Smooth muscle cell (in vitro differentiated cells): ENCODE results near the gene GRIK5. TPM values are rescaled to one million over a fixed set of nuclear protein-coding genes. Genes with fewer than 3 reads are reported as not detected.

Experiments used
- DNase-seq: peaks from one replicate; lab custom pipeline; 2025; ENCODE audit not compliant: unreplicated experiment; lab: John Stamatoyannopoulos, UW
- H2AFZ ChIP-seq: fragments of 200-600 bp; sonication (generic); 2 replicates; pipeline ENCODE4 v1.6.0; 2016; ENCODE audit warnings: antibody characterized with exemption, low read depth, mild to moderate bottlenecking
- H3F3A ChIP-seq: fragments of 200-600 bp; sonication (generic); 2 replicates; pipeline ENCODE4 v1.6.0; 2017; ENCODE audit warnings: antibody characterized with exemption, low read depth
- H3K27ac ChIP-seq: fragments of 200-600 bp; sonication (generic); 2 replicates; pipeline ENCODE4 v1.5.1; 2016; ENCODE audit warnings: low read depth, mild to moderate bottlenecking
- H3K27me3 ChIP-seq: fragments of 200-600 bp; sonication (generic); 2 replicates; pipeline ENCODE4 v1.6.1; 2016; ENCODE audit warnings: low read depth, mild to moderate bottlenecking
- H3K36me3 ChIP-seq: fragments of 200-600 bp; sonication (generic); 2 replicates; pipeline ENCODE4 v1.5.1; 2016; ENCODE audit warnings: low read depth
- H3K4me1 ChIP-seq: fragments of 200-600 bp; sonication (generic); 2 replicates; pipeline ENCODE4 v1.5.1; 2016; ENCODE audit warnings: low read depth
- H3K4me2 ChIP-seq: fragments of 200-600 bp; sonication (generic); 2 replicates; pipeline ENCODE4 v1.6.0; 2016; ENCODE audit warnings: mild to moderate bottlenecking
- H3K4me3 ChIP-seq: fragments of 200-600 bp; sonication (generic); 2 replicates; pipeline ENCODE4 v1.5.1; 2016; ENCODE audit warnings: mild to moderate bottlenecking
- H3K79me2 ChIP-seq: fragments of 200-600 bp; sonication (generic); 2 replicates; pipeline ENCODE4 v1.6.0; 2016; ENCODE audit warnings: low read depth, mild to moderate bottlenecking
- H3K9ac ChIP-seq: fragments of 200-600 bp; sonication (generic); 2 replicates; pipeline ENCODE4 v1.6.0; 2016; ENCODE audit warnings: low read depth
- H3K9me3 ChIP-seq: fragments of 200-600 bp; sonication (generic); replicated peaks from 2 replicates; pipeline ENCODE4 v1.5.1; 2016; ENCODE audit warnings: low read depth
- H4K20me1 ChIP-seq: fragments of 200-600 bp; sonication (generic); 2 replicates; pipeline ENCODE4 v1.6.0; 2016; ENCODE audit warnings: low read depth
- WGBS: methylation state at CpG from one replicate; pipeline ENCODE4 v1.1.7; 2016; ENCODE audit warnings: low lambda C conversion rate; 5-methylcytosine and 5-hydroxymethylcytosine counted together
- polyA plus RNA-seq: library from polyadenylated mRNA; unstranded; fragments of >200 nt; fragmentation: Nextera tagmentation; extraction: Ambion mirVana; gene quantifications from 2 replicates; pipeline ENCODE4 v1.2.1, GENCODE V29; 2016
- total RNA-seq: library from RNA; depleted of rRNA; stranded (reverse); fragments of >200 nt; gene quantifications from 2 replicates; pipeline ENCODE4 v1.2.3, GENCODE V29; 2014
- TF ChIP-seq, protein P1 (sequence below): fragments of 200-600 bp; sonication (generic); IDR thresholded peaks from 2 replicates; pipeline ENCODE4 v1.5.1; 2017; ENCODE audit warnings: borderline replicate concordance, mild to moderate bottlenecking, antibody characterized with exemption; ENCODE audit not compliant: insufficient read depth, poor library complexity, severe bottlenecking

GRIK5 gene
- total and polyA plus RNA-seq, 2 experiments from 2014 or later, result 0.67 to 2.0 TPM

DNA sequence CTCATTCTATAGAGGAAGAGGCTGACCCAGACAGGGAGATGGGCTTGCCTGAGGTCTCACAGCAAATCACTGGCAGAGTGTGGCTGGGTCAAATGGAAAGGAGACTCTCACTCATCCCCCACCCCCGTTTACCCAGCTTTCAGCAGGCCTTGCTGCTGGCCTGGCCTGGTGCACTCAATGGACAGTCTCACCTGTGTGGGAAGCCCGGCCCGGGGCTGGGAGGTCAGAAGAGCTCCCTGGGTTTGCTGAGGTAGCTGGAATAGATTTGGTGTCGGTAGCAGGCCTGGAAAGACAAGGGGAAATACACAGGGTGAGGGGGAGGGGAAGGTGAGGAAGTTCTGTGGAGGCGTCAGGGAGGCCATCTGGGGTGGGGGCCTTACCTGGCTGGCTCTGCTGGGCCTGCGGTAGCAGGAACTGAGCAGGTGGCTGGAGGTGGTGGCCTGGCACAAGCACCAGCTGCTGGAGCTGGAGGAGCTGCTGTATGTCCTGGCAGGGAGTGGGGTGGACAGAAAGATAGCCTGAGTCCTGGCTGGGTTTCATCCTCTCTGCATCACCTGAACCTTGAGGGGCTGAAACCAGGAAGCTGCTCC, 29.4 kb upstream of the GRIK5 start:
- TF ChIP-seq, protein P1, sequence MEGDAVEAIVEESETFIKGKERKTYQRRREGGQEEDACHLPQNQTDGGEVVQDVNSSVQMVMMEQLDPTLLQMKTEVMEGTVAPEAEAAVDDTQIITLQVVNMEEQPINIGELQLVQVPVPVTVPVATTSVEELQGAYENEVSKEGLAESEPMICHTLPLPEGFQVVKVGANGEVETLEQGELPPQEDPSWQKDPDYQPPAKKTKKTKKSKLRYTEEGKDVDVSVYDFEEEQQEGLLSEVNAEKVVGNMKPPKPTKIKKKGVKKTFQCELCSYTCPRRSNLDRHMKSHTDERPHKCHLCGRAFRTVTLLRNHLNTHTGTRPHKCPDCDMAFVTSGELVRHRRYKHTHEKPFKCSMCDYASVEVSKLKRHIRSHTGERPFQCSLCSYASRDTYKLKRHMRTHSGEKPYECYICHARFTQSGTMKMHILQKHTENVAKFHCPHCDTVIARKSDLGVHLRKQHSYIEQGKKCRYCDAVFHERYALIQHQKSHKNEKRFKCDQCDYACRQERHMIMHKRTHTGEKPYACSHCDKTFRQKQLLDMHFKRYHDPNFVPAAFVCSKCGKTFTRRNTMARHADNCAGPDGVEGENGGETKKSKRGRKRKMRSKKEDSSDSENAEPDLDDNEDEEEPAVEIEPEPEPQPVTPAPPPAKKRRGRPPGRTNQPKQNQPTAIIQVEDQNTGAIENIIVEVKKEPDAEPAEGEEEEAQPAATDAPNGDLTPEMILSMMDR, result no peak
- H3K4me2 ChIP-seq, result no peak overlapping the region
- H3K9me3 ChIP-seq, result no peaks in the 10 kb centered on the region
- no peaks in the 10 kb centered on the region for H4K20me1 ChIP-seq
- DNase-seq, result no peak
- H3K36me3 ChIP-seq, result no peaks in the 10 kb centered on the region
- WGBS, result 70% methylated on average over 6 of the region's 6 CpGs
- H2AFZ ChIP-seq, result no peak overlapping the region
- no peak overlapping the region for H3K27ac ChIP-seq
- peaks cover 8% of the 10 kb centered on the region for H3K27me3 ChIP-seq
- H3K4me1 ChIP-seq, result no peaks in the 10 kb centered on the region
- no peak overlapping the region for H3K9ac ChIP-seq
- no peak overlapping the region for H3K4me3 ChIP-seq
- H3F3A ChIP-seq, result no peaks in the 10 kb centered on the region
- H3K79me2 ChIP-seq, result no peaks in the 10 kb centered on the region

DNA sequence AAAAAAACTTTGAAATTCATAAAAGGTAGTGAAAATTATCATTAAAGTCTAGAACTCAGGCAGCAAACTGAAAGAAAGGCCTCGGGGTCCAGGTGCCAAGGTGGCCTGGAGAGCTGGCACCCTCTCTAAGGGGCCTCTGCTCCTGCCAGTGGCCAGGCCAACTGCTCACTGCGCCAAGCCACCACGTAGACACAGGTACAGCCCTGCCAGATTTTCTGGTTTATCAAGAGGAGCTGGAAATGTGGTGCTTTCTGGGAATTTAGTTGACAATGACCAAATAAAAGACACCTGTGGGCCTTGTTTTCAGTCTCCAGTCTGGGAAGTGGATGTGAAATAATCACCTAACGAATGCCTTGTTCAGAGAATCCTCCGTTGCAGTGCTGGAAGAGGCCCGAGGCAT, 28.8 kb upstream of the GRIK5 start:
- Histone ChIP-seq H3K36me3 (no peaks in the 10 kb centered on the region), H2AFZ (no peak overlapping the region), H3K79me2 (no peaks in the 10 kb centered on the region), H3K4me1 (no peaks in the 10 kb centered on the region), H4K20me1 (no peaks in the 10 kb centered on the region), H3K4me3 (no peak overlapping the region), H3F3A (no peaks in the 10 kb centered on the region), H3K9ac (no peak overlapping the region), H3K4me2 (no peak overlapping the region), H3K27me3 (peaks cover 8% of the 10 kb centered on the region), H3K27ac (no peak overlapping the region), H3K9me3 (no peaks in the 10 kb centered on the region)
- TF ChIP-seq, protein P1, result no peak
- WGBS, result 79% methylated on average over 6 of the region's 6 CpGs
- DNase-seq, result no peak

DNA sequence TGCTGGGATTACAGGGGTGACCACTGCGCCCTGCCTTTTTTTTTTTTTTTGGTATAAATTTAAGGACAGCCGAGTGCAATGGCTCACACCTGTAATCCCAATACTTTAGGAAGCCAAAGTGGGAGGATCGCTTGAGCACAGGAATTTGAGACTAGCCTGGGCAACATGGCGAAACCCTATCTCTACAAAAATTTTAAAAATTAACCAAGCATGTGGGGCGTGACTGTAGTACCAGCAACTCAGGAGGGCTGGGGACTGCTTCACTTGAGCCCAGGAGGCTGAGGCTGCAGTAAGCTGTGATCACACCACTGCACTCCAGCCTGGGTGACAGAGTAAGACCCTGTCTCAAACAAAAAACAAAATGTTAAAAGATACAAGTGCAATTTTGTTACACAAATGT, 27.5 kb upstream of the GRIK5 start:
- no peak for DNase-seq
- no peak overlapping the region for H3K4me3 ChIP-seq
- TF ChIP-seq, protein P1, result no peak

DNA sequence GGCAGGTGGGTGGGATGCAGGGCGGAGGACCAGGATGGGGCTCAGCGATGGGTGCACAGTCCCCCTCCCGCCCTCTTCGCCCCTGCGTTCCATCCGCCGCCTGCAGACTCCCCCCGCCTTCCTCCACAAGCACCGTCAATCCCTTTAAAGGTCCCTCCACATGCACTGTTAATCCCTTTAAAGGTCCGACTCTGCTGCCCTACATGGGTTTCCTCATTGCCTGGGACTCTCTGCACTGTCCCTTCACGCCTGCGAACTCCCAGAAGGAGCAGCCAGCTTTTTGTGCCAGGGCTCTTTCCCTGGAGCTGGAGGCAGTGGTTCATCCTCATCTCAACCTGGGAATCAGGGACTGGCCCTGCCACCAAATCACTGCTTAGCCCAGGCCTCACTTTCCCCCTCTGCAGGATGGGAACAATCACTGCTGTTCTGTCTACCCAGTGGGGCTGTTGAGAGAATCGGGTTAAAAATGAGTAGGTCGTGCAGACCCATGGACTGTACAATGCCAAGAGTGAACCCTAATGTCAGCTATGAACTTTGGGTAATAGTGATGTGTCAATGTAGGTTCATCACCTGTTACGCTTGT, 26.3 kb upstream of the GRIK5 start:
- no peak for DNase-seq
- Histone ChIP-seq H3F3A (no peaks in the 10 kb centered on the region), H3K36me3 (no peaks in the 10 kb centered on the region), H3K9ac (no peak overlapping the region), H3K4me2 (no peak overlapping the region), H2AFZ (no peak overlapping the region), H3K4me3 (no peak overlapping the region), H3K79me2 (no peaks in the 10 kb centered on the region), H3K27ac (no peak overlapping the region), H4K20me1 (no peaks in the 10 kb centered on the region), H3K4me1 (no peaks in the 10 kb centered on the region), H3K27me3 (peaks cover 8% of the 10 kb centered on the region), H3K9me3 (no peaks in the 10 kb centered on the region)
- TF ChIP-seq, protein P1, result no peak
- WGBS, result 73% methylated on average over 6 of the region's 15 CpGs

More for the DNA sequence above, 27.5 kb upstream of the GRIK5 start:
- Histone ChIP-seq H3K4me1 (no peaks in the 10 kb centered on the region), H3K9me3 (no peaks in the 10 kb centered on the region), H3K9ac (no peak overlapping the region), H3F3A (no peaks in the 10 kb centered on the region), H3K27ac (no peak overlapping the region), H3K4me2 (no peak overlapping the region), H3K36me3 (no peaks in the 10 kb centered on the region), H4K20me1 (no peaks in the 10 kb centered on the region), H3K79me2 (no peaks in the 10 kb centered on the region), H2AFZ (no peak overlapping the region), H3K27me3 (peaks cover 8% of the 10 kb centered on the region)
- WGBS, result 92% methylated on average over 5 of the region's 5 CpGs
